ENCODE data around the gene OVOL3.

OVOL3 gene

GRCh38 chr19:36136964-36137686 lies 26.2 kb downstream of the OVOL3 start:
- peak; percentile 82 for DNase-seq

DNA sequence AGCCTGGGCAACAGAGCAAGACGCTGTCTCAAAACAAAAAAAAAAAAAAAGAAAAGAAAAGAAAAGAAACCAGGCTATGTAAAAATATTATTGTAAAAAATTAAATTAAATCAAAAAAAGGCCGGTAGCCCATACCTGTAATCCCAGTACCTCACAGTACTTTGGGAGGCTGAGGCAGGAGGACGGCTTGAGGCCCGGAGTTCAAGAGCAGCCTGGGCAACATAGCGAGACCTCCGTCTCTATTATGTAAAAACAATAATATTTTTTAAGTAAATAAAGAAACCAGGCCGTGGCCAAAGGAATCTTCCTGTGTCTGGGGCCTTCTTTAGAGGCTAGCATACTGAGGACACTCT lies 28.2 kb downstream of the OVOL3 start:
- DNase-seq = no peak

DNA sequence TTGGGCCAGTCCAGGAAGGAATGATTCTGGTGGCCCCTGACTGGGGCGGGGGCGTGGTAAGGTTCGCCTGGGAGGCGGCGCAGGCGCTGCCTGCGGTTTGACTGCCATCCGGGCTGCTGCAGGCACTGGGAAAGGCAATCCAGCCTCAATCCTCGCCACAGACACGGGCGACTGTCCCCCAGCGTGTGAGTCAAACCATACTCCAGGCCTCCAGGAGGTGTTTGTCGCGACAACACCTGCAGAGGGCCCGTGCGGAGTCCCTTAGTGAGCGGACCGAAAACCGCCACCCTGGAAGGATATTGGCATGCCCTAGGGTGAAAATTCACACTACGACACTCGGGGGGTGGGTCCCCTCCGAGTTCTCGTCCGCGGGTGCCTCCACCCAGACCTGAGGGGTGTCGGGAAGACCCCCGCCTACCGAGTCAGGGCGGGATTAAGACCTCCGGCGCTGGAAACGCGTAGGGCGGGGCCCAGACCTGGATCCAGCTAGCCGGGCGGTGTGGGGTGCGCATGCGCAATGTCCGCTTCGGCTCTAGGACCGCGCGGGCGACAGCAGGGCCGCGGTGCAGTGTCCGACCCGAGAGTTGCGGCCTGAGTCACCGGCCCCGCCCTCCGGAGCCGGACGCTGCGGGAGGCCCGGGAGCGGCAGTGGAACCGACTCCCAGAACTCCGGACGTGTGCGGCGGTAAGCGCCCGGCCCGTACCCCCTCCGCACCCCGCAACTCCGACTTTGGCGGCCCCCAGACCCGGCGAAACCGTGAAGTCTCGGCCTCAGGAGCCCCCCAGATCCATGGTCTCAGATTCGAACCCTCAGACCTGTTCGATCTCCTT lies 28.7 kb downstream of the OVOL3 start, which contains the start of gene CAPNS1:
Gene CAPNS1, plus strand, starts transcription at position 594 of the 831 bp plus-strand sequence. CDS start 946 bp downstream, outside the sequence.
- peak; percentile 100 for DNase-seq

- peak; percentile 95 for DNase-seq
These were observed 29.5 kb downstream of the OVOL3 start for GRCh38 chr19:36140304-36141038.

DNA sequence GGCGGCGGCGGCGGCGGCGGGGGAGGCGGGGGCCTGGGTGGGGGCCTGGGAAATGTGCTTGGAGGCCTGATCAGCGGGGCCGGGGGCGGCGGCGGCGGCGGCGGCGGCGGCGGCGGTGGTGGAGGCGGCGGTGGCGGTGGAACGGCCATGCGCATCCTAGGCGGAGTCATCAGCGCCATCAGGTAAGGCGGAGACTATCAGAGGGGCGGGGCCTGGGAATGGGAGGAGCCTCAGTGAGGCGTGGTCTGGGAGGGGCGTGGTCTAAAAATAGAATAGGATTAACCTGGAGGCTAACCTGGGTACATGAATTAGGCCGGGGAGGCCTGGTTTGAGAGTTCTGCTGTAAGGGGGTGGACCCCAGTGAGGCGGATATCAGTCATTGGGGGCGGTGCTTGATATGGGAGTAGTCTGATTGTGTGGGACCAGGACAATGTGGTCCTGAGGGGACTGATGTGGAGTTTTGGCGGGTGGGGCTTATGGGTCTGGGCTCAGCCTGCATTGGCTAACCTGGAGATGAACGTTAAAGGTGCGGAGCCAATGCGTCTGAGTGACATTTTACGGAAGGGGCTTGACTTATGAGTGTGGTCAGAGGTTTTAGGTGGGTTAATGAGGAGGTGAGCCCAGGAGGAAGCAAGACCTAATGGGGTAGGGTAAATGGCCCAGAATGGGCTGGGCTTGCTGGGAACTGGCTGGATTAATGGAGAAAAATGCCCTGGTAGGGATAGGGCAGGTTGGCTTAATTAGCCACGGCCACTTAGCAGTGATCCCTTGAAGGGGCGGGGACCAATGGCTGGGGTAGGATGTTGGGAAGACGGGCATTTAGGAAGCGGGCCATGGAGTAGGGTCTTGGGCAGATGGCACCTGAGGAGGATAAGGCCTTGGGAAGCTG lies 30.3 kb downstream of the OVOL3 start:
- peak; percentile 95 for DNase-seq

DNA sequence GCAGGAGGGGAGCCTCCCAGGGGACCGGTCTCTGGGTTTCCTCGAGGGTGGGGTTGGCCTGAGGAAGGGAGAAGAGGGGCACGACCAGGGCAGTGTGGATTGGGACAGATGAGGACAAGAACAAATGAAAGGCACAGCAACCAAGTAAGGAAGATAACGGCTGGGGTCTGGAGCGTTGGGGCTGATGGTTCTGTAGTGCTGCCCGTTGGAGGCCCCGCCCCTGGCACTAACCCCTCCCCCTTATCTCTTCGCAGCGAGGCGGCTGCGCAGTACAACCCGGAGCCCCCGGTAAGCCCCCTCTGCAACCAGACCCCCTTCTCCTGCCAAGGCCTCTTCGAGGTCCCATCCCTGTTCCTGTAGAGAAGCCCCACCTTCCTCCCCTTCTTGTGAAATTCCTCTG lies 31.1 kb downstream of the OVOL3 start:
- DNase-seq = no peak

DNA sequence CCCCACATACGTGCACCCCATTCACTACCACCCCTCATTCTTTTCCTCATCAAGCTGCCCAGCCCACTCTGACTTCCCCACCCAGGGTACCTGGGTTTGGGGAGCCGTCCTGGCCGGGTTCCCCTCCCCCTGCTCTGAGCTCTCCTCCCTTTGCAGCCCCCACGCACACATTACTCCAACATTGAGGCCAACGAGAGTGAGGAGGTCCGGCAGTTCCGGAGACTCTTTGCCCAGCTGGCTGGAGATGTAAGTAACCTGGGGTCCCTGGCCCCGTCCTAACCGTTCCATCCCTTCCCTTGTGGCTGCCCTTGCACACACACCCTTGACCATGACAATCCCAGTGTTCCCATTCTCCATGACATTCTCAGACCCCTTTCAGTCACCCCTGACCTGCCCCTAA lies 31.6 kb downstream of the OVOL3 start:
- no peak for DNase-seq

DNA sequence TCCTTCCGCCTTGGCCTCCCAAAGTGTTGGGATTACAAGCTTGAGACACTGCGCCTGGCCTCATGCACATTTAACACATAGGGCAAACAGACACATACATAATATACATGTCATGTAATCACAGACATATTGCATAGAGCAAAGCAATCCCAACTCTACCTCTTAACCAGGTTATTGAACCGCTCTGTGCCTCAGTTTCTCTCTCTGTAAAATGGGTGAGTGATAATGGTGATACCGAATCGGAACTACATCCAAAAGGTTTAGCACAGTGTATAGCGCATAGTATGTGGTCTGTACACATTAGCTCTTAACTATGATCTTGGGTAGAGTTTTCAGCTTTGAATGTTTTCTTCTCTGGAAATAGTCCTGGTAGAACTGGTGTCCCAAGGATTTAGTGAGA lies 33.7 kb downstream of the OVOL3 start:
- no peak for DNase-seq

DNA sequence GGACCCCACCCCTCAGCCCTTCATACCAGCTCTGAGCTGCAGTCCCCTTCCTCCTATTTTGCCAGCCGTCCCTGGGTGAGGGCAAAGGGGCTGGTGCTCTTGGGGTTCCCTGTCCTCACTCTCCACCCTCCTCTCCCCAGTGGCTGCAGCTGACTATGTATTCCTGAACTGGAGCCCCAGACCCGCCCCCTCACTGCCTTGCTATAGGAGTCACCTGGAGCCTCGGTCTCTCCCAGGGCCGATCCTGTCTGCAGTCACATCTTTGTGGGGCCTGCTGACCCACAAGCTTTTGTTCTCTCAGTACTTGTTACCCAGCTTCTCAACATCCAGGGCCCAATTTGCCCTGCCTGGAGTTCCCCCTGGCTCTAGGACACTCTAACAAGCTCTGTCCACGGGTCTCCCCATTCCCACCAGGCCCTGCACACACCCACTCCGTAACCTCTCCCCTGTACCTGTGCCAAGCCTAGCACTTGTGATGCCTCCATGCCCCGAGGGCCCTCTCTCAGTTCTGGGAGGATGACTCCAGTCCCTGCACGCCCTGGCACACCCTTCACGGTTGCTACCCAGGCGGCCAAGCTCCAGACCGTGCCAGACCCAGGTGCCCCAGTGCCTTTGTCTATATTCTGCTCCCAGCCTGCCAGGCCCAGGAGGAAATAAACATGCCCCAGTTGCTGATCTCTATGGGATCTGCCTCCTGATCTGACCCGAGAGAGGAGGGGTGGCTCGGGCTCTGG lies 38.9 kb downstream of the OVOL3 start:
- DNase-seq = peak; percentile 41

GRCh38 chr19:36150586-36150985 lies 39.6 kb downstream of the OVOL3 start:
- DNase-seq = no peak

DNA sequence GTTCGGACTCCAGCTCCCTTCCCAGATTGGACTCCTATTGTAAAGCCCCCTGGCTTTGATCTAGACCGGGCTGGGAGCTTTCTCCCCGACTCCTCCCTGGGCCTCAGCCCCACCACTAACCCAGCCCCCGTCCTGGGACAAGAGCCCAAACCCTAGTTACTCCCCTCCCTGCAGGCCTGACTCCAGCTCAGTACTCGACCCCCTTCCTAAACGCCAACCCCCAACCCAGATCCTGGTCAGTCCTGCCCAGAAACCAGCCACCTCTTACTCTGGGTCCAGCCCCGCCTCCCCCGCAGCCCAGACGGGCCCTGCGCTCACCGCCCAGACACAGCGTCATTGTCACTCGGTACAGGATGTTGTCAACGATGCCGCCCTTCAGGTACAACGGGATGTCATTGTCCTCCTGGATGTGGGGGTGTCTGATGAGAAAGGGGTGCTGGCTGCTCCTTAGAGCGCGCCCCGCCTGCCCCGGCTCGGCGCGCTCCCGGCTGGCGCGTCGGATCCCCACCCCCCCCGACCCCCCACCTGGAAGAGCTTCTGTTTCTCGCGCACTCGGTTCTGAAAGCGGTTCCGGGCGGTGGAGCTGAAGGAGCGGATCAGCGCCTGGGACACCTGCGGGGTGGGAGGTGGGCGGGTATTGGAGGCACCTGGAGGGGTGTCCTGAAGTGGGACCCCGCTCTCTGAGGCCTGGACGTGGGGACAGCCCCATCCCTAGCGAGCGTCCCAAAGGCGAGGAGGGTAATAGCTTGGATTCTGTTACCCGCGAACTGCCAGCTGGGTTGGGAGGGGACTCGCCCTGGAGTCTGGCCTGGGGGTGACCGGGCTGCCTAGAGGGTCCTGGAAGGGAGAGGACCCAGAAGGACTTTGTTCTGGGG lies 40.4 kb downstream of the OVOL3 start:
- no peak for DNase-seq

- no peak for DNase-seq
These were observed 41.0 kb downstream of the OVOL3 start for GRCh38 chr19:36152019-36152351.

- no peak for DNase-seq
These were observed 41.6 kb downstream of the OVOL3 start, which contains the start of gene COX7A1 for GRCh38 chr19:36152352-36153091. COX7A1 (minus strand) TSS chr19:36152447; CDS start chr19:36152407, 40 bp downstream.

GRCh38 chr19:36153126-36153525 lies 42.2 kb downstream of the OVOL3 start:
- DNase-seq = no peak

GRCh38 chr19:36160821-36161596 lies 50.1 kb downstream of the OVOL3 start:
- DNase-seq = no peak
